HepG2 (cell line): ENCODE results near the gene PAQR5. TPM values are rescaled to one million over a fixed set of nuclear protein-coding genes. Genes with fewer than 3 reads are reported as not detected.

Source experiments
- ETV6 ChIP-seq: sonication (generic); formaldehyde crosslinking; conservative IDR thresholded peaks from 2 replicates; pipeline ENCODE4 v1.4.0; 2020; ENCODE audit warnings: missing genetic modification reagents
- HES4 ChIP-seq: sonication (generic); formaldehyde crosslinking; IDR thresholded peaks from 2 replicates; pipeline ENCODE4 v1.9.0; 2021; ENCODE audit warnings: mild to moderate bottlenecking, missing genetic modification reagents, borderline replicate concordance
- HOXA5 ChIP-seq: sonication (generic); formaldehyde crosslinking; IDR thresholded peaks from 2 replicates; pipeline ENCODE4 v1.4.0; 2020; ENCODE audit warnings: missing genetic modification reagents
- KAT2B ChIP-seq: fragments of 150-350 bp; IDR thresholded peaks from 2 replicates; pipeline ENCODE4 v1.6.1; 2014; ENCODE audit warnings: low read depth, low read length, borderline replicate concordance
- MAF1 ChIP-seq: sonication (generic); formaldehyde crosslinking; IDR thresholded peaks from 2 replicates; pipeline ENCODE4 v1.5.0; 2020; ENCODE audit warnings: missing genetic modification reagents, borderline replicate concordance
- PCBP2 ChIP-seq: fragments of 200-400 bp; formaldehyde crosslinking; optimal IDR thresholded peaks from 2 replicates; pipeline ENCODE3; 2018; ENCODE audit warnings: low read length, low read depth; ENCODE audit not compliant: poor library complexity, severe bottlenecking
- POGZ ChIP-seq: sonication (generic); formaldehyde crosslinking; IDR thresholded peaks from 2 replicates; pipeline ENCODE4 v1.4.0; 2020; ENCODE audit warnings: mild to moderate bottlenecking, missing genetic modification reagents
- PRPF4 ChIP-seq: fragments of 200-400 bp; formaldehyde crosslinking; IDR thresholded peaks from 2 replicates; pipeline ENCODE4 v1.6.1; 2016; ENCODE audit warnings: low read length, low read depth; ENCODE audit not compliant: poor library complexity, severe bottlenecking
- SMARCE1 ChIP-seq: fragments of 450-650 bp; IDR thresholded peaks from 2 replicates; pipeline ENCODE4 v1.6.1; 2017; ENCODE audit warnings: borderline replicate concordance
- ZNF318 ChIP-seq: sonication (generic); formaldehyde crosslinking; IDR thresholded peaks from 2 replicates; pipeline ENCODE4 v1.4.0; 2020; ENCODE audit warnings: mild to moderate bottlenecking, missing genetic modification reagents
- ZNF639 ChIP-seq: conservative IDR thresholded peaks from 2 replicates; pipeline ENCODE4 v1.6.1; 2018; ENCODE audit warnings: missing genetic modification reagents
- polyA plus RNA-seq, 8 experiments: library from polyadenylated mRNA; depleted of rRNA in 3 of 8; stranded (reverse) in 7 of 8; unstranded in 1 of 8; fragments of >200 nt; fragmentation: Illumina TruSeq in 4 of 8; extraction: Trizol in 4 of 8; gene quantifications; 2 replicates each; pipeline versions ENCODE4 v1.2.1 to v1.2.3, GENCODE V29; 2011 to 2016; ENCODE audit warnings: low read depth in 4 of 8, missing spikeins in 1 of 8, mixed read lengths in 1 of 8; ENCODE audit not compliant: insufficient read depth in 1 of 8
- total RNA-seq, 5 experiments: library from RNA; depleted of rRNA; stranded (reverse); fragments of >200 nt; fragmentation: Illumina TruSeq; extraction: Trizol; gene quantifications; 2 replicates each; pipeline ENCODE4 v1.2.3, GENCODE V29; 2016; ENCODE audit warnings: low read depth in 1 of 5
- TF ChIP-seq, protein P1 (sequence below): fragments of 450-650 bp; IDR thresholded peaks from 2 replicates; pipeline ENCODE4 v1.6.1; 2016
- TF ChIP-seq, protein P2 (sequence below): sonication (generic); formaldehyde crosslinking; IDR thresholded peaks from 2 replicates; pipeline ENCODE4 v1.5.1; 2020; ENCODE audit warnings: mild to moderate bottlenecking, missing genetic modification reagents

Gene PAQR5
- total and polyA plus RNA-seq, 2 of the 13 experiments (the other 11 are each of a cell fraction or from before 2014, with no cell fraction given): 0.53 to 1.3 TPM

DNA sequence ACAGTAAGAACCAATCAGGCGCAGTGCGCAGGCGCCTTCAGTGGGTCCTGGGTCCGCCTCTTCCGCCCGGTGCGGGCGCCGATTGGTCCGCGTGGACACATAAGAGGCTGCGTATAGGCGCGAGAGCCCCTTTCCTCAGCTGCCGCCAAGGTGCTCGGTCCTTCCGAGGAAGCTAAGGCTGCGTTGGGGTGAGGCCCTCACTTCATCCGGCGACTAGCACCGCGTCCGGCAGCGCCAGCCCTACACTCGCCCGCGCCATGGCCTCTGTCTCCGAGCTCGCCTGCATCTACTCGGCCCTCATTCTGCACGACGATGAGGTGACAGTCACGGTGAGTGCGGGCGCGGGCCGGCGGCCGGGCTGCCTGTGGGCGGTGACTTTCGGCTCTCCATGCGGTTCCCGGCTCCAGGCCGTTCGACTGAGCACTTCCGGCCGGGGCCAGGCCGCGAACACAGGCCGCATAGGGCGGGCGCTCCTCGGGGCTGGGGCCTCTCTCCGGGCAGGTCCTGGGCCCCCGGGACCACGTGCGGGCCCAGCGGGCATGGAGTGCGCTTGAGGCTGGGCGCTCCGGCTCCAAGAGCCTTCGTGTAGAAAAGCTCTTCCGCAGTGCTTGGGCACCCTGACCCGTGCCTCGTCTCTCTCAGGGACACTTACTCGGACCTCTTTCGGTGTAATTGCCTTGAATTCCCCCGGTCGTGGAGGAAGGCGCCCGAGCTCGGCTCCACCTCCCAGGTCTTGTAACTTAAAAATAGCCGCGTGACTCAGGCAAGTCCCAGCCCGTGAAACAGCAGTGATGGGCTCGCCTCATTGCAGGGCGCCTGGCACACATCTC, 154.2 kb downstream of the PAQR5 start, which contains the start of gene RPLP1 (continued):
- TF ChIP-seq ZNF639 (CRISPR knock-in tag) (0 out of 2 replicates have a peak, but pooled peaks have one; percentile 36), ZNF318 (CRISPR knock-in tag) (peak; percentile 35; the same call in 1 of the 2 replicates), PRPF4 (no peak), KAT2B (no peak), PCBP2 (no peak), HOXA5 (peak; percentile 75; the same call in 1 of the 2 replicates), MAF1 (CRISPR knock-in tag) (no peak), HES4 (peak; percentile 82), POGZ (peak; percentile 67; the same call in 1 of the 2 replicates), SMARCE1 (no peak), ETV6 (peak; percentile 34; the same call in 1 of the 2 replicates)
- TF ChIP-seq, protein P1, sequence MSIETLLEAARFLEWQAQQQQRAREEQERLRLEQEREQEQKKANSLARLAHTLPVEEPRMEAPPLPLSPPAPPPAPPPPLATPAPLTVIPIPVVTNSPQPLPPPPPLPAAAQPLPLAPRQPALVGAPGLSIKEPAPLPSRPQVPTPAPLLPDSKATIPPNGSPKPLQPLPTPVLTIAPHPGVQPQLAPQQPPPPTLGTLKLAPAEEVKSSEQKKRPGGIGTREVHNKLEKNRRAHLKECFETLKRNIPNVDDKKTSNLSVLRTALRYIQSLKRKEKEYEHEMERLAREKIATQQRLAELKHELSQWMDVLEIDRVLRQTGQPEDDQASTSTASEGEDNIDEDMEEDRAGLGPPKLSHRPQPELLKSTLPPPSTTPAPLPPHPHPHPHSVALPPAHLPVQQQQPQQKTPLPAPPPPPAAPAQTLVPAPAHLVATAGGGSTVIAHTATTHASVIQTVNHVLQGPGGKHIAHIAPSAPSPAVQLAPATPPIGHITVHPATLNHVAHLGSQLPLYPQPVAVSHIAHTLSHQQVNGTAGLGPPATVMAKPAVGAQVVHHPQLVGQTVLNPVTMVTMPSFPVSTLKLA: 0 out of 2 replicates have a peak, but pooled peaks have one; percentile 21
- TF ChIP-seq, protein P2, sequence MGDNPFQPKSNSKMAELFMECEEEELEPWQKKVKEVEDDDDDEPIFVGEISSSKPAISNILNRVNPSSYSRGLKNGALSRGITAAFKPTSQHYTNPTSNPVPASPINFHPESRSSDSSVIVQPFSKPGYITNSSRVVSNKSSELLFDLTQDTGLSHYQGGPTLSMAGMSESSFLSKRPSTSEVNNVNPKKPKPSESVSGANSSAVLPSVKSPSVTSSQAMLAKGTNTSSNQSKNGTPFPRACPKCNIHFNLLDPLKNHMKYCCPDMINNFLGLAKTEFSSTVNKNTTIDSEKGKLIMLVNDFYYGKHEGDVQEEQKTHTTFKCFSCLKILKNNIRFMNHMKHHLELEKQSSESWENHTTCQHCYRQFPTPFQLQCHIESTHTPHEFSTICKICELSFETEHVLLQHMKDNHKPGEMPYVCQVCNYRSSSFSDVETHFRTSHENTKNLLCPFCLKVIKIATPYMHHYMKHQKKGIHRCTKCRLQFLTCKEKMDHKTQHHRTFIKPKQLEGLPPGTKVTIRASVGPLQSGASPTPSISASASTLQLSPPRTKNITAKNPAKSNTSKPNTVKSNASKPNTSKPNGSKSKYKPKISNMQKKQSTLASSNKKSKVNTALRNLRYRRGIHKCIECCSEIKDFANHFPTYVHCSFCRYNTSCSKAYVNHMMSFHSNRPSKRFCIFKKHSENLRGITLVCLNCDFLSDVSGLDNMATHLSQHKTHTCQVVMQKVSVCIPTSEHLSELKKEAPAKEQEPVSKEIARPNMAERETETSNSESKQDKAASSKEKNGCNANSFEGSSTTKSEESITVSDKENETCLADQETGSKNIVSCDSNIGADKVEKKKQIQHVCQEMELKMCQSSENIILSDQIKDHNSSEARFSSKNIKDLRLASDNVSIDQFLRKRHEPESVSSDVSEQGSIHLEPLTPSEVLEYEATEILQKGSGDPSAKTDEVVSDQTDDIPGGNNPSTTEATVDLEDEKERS (CRISPR knock-in tag): peak; percentile 39; the same call in 1 of the 2 replicates
